ENCODE measurements around the gene FOXP1.

DNA sequence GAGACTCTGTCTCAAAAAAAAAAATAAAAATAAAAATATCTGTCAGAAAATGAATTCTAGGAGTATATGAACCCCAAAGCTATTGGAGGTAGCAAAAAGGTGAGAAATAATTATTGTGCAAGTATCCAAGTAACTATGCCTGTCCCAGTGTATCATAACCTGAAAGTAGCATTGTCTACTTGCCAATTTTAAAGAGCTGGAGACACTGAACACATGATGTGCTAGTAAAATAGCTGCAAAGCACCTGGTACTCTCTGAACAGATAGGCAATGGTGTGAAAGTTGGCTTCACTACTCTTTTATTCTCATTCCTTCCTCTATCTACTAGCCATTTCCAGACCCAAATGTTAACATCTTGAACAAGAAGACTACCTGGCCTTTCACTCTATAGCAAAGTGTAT, 208.9 kb downstream of the FOXP1 start:
- TF ChIP-seq BRCA1 (IDR thresholded peaks at IDR 0.05; ENCODE audit: low read depth, low read length) (no peak), CTCF (IDR thresholded peaks at IDR 0.05; ENCODE audit: control extremely low read depth in 1 of 3, insufficient read depth in 1 of 3, low read depth in 1 of 3, low read length in 3 of 3) (no peak)

Measured in H1 (cell line).